ENCODE measurements around the gene FCHO2. TPM values are rescaled to one million over a fixed set of nuclear protein-coding genes. Genes with fewer than 3 reads are reported as not detected.

Gene FCHO2, protein sequence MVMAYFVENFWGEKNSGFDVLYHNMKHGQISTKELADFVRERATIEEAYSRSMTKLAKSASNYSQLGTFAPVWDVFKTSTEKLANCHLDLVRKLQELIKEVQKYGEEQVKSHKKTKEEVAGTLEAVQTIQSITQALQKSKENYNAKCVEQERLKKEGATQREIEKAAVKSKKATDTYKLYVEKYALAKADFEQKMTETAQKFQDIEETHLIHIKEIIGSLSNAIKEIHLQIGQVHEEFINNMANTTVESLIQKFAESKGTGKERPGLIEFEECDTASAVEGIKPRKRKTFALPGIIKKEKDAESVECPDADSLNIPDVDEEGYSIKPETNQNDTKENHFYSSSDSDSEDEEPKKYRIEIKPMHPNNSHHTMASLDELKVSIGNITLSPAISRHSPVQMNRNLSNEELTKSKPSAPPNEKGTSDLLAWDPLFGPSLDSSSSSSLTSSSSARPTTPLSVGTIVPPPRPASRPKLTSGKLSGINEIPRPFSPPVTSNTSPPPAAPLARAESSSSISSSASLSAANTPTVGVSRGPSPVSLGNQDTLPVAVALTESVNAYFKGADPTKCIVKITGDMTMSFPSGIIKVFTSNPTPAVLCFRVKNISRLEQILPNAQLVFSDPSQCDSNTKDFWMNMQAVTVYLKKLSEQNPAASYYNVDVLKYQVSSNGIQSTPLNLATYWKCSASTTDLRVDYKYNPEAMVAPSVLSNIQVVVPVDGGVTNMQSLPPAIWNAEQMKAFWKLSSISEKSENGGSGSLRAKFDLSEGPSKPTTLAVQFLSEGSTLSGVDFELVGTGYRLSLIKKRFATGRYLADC
- 10 to 100 TPM; 25.3 to 39.9 (median 31.0) TPM for total RNA-seq

GRCh38 chr5:72955768-72956323, at the start of gene FCHO2:
TSS of gene FCHO2 (plus strand) at chr5:72956041. CDS start at chr5:72956097, 56 bp downstream.
- ATAC-seq (ENCODE audit: low FRiP score) (peak; percentile 98), DNase-seq (ENCODE audit: low spot score) (peak; percentile 98)
- peak in 2 of 3 donors; percentile 36 to 49 for TF ChIP-seq CTCF (IDR thresholded peaks at IDR 0.05)

DNA sequence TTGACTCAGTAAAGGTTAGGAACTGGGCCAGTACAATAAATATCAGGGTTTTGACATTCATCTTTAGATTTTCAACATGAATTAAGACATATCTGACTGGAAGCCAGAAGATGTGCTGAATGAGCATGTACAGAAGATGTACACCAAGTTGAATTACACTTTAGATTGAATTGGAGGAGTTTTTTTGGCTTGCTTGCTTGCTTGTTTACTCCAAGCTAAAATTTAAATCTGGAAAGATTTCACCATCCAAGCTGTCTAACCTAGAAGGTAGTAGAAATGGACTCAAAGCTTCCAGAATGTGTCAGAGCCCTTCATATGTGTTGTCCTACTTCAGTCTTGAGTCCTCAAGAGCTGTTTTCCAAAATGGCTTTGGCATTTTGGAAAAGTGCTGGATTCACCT, 49.0 kb upstream of the FCHO2 start:
- ATAC-seq (ENCODE audit: low FRiP score): no peak
- TF ChIP-seq CTCF (IDR thresholded peaks at IDR 0.05): no peak
- no peak for DNase-seq (ENCODE audit: low spot score)

GRCh38 chr5:72908664-72909063, 47.2 kb upstream of the FCHO2 start:
- DNase-seq (ENCODE audit: low spot score) (no peak), ATAC-seq (ENCODE audit: low FRiP score) (no peak)
- TF ChIP-seq CTCF (IDR thresholded peaks at IDR 0.05): no peak

- DNase-seq (ENCODE audit: low spot score) (no peak), ATAC-seq (ENCODE audit: low FRiP score) (no peak)
- no peak for TF ChIP-seq CTCF (IDR thresholded peaks at IDR 0.05)
These were observed 38.5 kb upstream of the FCHO2 start for GRCh38 chr5:72917371-72917776.

DNA sequence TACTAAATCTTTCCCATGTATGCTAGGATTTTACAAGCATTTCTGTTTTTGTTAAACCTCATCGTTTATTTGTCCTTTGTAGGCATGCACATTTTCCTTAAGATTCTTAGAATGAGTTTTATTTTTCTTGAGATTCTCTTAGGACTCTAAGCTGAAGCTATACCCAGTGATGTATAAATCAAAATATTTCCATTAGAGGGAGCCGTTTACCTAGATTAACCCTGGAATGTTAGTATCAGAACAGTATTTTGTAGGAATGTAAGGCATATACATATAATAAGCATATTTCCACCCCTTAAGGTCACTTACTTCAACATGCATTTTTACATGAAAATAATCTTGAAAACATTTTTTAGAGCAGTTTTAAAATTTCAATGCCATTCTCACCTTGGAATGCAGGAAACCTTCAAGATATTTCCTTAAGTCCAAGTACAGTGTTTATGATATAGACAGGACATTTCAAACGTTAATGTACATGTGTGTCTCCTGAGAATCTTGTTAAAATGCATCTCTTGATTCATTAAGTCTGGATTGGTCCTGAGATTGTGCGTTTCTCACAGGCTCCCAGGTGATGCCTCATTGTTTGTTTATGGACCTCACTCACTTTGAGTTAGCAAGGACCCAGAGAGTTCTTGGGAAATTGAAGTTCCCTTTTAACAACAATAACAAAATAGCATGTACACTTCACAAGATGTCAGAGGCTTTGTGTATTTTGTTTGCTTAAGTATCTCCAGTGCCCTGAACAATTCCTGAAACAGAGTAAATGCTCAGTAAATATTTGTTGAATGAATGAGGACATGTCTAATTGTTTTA, 34.9 kb upstream of the FCHO2 start:
- DNase-seq (ENCODE audit: low spot score) (no peak), ATAC-seq (ENCODE audit: low FRiP score) (no peak)
- no peak for TF ChIP-seq CTCF (IDR thresholded peaks at IDR 0.05)

- no peak for DNase-seq (ENCODE audit: low spot score)
- TF ChIP-seq CTCF (IDR thresholded peaks at IDR 0.05): no peak
- ATAC-seq (ENCODE audit: low FRiP score): no peak
These were observed 34.0 kb upstream of the FCHO2 start for GRCh38 chr5:72921886-72922285.
